Fibroblast of skin of scalp (primary cell): ENCODE measurements around the gene VPS9D1.
"Not testable (repeated sequence)": the region's sequence is repeated elsewhere in the genome, so short reads cannot be mapped to it uniquely, and the experiment has no call there.

Experiments used
- DNase-seq: peaks from one replicate; pipeline ENCODE4 v3.0.0-alpha.2; 2013

The VPS9D1 gene

DNA sequence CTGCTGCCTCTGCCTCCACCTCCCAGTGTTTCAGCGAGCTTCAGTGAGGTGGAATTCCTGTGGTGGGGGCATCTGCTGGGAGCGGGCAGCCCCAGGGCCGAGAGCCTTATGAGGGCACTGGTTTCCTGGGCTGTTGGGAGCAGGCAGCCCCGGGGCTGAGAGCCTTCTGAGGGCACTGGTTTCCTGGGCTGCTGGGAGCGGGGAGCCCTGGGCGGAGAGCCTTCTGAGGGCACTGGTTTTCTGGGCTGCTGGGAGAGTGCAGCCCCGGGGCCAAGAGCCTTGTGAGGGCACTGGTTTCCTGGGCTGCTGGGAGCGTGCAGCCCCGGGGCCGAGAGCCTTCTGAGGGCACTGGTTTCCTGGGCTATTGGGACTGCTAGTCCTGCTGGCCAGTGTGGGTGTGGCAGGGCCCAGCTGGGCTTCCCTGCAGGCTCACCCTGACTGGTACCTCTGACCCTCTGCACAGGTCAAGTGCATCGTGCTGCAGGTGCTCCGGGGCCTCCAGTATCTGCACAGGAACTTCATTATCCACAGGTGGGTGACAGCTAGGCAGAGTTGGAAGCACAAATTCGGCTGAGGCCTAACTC is 28.6 kb downstream of the VPS9D1 start:
- no peak for DNase-seq

DNA sequence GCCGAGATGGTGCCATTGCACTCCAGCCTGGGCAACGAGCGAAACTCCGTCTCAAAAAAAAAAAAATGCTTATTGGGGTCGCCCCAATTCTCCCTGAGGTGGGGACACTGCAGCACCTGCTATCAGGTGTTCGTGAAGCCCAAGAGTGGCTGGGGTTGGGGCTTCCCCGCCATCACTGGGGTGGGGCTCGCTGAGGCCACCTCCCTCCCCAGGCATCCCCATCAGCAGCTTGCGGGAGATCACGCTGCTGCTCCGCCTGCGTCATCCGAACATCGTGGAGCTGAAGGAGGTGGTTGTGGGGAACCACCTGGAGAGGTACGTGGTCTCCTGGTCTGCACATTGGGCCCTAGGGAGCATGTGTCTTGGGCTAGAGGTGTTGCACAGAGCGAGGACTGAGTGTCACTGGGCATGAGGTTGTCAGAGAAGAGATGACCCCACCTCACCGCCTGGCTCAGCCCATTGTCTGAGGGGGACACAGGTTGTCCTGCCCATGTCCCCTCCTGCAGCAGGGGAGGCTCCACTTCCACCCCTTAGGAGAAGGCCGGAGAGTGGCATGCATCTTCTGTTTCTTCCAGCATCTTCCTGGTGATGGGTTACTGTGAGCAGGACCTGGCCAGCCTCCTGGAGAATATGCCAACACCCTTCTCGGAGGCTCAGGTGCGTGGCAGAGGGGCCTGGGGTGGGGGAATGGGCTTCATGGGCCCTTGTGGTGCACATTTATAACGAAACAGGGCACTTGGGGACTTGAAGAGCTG is 29.3 kb downstream of the VPS9D1 start:
- no peak for DNase-seq

GRCh38 chr16:89690392-89690901 is 30.3 kb downstream of the VPS9D1 start:
- no peak for DNase-seq

DNA sequence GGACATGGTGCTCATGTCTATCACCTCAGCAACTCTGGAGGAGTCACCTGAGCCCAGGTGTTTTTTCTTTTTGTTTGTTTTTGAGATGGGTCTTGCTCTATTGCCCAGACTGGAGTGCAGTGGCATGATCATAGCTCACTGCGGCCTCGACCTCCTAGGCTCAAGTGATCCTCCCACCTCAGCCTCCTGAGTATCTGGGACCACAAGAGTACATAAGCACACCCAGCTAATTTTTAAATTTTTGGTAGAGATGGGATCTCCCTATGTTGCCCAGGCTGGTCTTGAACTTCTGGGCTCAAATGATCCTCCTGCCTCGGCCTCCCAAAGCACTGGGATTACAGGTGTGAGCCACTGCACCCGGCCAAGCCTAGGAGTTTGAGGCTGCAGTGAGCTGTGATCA is 31.1 kb downstream of the VPS9D1 start:
- DNase-seq, result not testable (repeated sequence)

DNA sequence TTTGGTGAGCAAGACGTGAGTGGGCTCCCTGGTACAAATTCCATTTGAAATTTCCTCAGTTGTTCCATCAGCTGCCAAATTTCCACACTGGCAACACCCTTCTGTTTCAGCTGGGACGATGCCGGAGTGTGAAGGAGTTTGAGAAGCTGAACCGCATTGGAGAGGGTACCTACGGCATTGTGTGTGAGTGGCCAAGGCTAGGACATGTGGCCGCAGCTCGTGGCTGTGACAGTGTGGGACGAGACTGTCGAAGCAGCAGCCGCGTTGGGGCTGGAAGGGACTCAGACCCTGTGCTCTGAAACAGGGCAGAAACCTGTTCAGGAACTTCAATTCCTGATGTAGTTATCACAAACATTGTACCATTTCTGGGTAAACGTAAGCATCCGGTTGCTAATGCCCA is 31.6 kb downstream of the VPS9D1 start:
- no peak for DNase-seq

- DNase-seq, result no peak
Observed at GRCh38 chr16:89688395-89688794, 32.3 kb downstream of the VPS9D1 start.

DNA sequence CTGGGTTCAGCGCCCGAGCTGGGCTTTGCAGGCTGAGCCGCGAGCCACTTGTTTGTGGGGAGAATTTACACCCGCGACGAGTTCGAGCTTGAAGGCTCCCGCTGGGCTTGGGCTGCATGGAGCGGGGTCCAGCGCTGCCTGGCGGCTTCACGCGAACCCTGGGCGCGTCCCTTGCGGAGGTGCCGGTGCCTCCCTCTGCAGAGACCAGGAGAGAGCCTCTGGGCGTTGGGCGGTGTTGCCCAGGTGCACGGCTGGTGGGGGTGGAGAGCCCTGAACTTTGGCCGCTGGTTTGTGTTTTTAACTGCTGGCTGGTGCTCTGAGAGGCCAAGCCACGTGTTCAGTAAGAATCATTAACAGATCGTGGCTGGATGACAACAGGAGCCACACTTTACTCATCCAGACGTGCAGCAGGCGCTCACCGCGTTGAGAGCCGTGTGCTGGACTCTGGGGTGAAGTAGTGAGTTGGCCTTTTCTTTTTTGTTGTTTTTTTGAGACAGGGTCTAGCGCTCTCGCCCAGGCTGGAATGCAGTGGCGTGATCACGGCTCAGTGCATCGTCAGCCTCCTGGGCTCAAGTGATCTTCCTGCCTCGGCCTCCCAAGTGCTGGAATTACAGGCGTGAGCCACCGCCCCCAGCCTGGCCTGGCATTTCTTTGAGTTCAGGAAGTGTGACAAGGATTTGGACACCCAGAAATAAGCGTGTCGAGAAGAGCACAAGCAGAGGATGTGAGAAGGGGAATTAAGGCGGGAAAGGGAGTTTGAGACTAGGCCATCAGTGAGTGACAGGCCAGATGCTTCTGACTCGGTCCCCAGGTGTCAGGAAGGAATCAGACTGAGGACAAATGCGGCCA is 33.4 kb downstream of the VPS9D1 start:
- DNase-seq, result peak; percentile 33

DNA sequence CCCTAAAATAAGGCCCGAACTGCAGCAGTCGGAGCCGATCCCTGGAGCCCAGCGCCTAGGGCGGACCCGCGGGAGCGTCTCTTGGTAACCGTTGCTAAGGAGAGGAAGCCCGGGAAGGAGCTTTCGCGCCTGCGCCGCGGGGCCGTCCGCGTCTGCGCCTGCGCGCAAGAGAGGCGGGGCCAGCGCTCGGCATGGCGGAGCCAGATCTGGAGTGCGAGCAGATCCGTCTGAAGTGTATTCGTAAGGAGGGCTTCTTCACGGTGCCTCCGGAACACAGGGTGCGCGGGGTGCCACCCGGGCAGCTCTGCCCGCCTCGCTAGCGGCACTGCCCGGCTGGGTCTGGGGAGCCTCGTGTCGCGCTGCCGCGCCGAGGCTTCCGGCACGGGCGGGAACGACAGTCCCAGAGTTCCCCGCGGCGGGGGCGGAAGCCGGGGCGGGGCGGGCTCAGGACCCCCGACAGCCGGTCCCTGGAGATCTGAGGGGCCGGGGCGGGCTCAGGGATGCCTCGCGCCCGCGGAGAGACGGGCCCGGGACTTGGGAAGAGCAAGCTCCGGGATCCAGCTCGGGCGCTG is 34.1 kb downstream of the VPS9D1 start, which contains the start of gene CDK10:
Gene CDK10, plus strand, starts transcription at position 170 of the 572 bp plus-strand sequence. Its CDS starts 22 bp downstream, at position 192.
- peak; percentile 89 for DNase-seq

- DNase-seq, result no peak
Observed at GRCh38 chr16:89685916-89686315, 34.8 kb downstream of the VPS9D1 start.

- no peak for DNase-seq
Observed at GRCh38 chr16:89678258-89678657, 42.4 kb downstream of the VPS9D1 start.

DNA sequence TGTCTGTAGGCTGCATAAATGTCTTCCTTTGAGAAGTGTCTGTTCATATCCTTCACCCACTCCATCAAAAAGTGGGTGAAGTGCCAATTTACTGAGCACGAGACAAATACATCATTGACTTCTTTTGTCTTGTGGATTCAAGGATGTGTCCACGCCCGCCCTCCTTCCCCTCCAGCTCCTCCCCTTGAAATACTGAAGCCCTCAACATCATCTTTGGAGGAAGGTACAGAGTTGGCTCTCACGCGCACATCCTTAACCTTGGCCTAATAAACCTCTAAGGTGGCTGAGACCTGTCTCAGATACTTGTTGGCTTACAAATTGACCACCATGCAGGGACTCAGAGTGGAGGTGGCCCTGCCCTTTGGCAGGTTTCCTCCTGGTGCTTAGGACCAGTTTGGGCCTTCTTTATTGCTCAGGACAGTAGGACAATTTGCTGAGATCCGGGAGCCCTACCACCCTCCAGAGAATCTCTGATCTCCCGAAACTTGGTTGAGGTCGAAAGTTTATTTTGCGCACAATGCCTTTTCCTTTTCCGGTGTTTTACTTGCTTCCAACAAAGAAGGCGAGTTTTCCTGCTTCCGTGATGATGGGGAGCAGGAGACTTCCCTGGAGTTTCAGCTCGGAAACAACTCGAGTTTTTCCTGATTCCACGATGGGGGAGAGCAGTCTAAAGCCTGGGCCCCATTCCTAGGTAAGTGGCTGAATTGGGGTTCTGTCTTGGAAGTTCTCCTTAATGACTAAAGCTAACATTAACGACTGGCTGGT is 48.3 kb downstream of the VPS9D1 start:
- no peak for DNase-seq

GRCh38 chr16:89671565-89671964 is 49.1 kb downstream of the VPS9D1 start:
- DNase-seq, result not testable (repeated sequence)

- DNase-seq, result no peak
Observed at GRCh38 chr16:89670496-89671431, 49.9 kb downstream of the VPS9D1 start.

GRCh38 chr16:89669755-89670154 is 50.9 kb downstream of the VPS9D1 start:
- no peak for DNase-seq

DNA sequence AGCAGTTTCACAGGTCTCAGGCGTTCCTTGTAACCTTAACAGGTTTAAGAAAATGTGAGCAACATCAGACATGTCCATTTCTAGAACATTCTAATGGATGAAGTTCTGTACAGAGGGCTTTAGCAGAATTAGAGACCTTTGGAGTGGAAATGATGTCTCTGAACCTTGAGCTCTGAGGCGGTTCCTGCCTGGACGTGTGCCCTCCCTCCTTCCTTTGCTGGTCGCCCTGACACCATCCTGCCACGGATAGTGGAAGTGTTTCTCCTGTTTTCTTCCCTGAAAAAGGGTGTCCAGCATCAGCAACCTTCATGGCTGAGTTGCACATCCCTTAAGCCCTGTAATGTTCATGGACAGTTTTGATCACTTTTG is 51.9 kb downstream of the VPS9D1 start:
- no peak for DNase-seq

DNA sequence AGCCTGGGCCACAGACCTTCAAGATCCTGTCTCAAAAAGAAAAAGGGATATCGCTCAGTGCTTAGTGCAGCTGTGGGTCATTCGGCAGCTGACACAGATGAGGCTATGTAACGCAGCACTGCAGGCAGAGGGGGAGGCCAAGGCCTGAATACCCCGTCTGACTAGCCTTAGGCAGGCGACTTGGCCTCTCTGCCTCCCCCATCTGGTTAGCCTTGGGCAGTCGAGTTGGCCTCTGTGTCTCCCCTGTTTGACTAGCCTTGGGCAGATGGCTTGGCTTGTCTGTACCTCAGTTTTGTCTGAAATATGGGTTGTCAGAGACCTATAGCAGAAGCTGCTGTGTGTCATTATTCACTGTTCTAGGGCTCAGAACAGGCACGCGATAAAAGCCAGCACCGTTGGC is 53.1 kb downstream of the VPS9D1 start:
- no peak for DNase-seq

DNA sequence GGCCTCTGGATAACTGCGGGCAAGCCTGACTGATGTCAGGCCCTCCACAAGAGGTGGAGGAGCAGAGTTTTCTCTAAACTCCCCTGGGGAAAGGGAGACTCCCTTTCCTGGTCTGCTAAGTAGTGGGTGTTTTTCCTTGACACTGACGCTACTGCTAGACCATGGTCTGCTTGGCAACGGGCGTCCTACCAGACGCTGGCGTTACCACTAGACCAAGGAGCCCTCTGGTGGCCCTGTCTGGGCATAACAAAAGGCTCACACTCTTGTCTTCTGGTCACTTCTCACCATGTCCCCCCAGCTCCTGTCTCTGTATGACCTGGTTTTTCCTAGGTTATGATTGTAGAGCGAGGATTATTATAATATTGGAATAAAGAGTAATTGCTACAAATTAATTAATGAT is 53.7 kb downstream of the VPS9D1 start:
- DNase-seq, result peak; percentile 42

- DNase-seq, result not testable (repeated sequence)
Observed at GRCh38 chr16:89664238-89664637, 56.5 kb downstream of the VPS9D1 start.

DNA sequence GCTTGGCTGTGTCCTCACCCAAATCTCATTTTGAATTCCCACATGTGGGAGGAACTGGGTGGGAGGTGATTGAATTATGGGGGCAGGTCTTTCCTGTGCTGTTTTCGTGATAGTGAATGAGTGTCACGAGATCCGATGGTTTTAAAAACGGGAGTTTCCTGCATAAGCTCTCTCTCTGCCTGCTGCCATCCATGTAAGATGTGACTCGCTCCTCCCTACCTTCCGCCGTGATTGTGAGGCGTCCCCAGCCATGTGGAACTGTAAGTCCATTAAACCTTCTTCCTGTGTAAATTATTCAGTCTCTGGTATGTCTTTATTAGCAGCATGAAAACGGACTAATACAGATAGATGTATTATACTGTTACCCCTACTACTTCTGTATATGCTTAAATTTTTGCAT is 59.5 kb downstream of the VPS9D1 start:
- no peak for DNase-seq

- no peak for DNase-seq
Observed at GRCh38 chr16:89660146-89660545, 60.6 kb downstream of the VPS9D1 start.
